ENCODE data around the gene CYP39A1. TPM values are rescaled to one million over a fixed set of nuclear protein-coding genes. Genes with fewer than 3 reads are reported as not detected.

The CYP39A1 gene
- polyA plus RNA-seq, 2 of the 4 experiments (the other 2 are of a cell fraction) = 0.26 to 0.78 TPM

- no peak for FAIRE-seq
- H3K4me1 ChIP-seq = no peaks in the 10 kb centered on the region
- no peak for DNase-seq (ENCODE audit: low read depth in 1 of 2, low spot score in 1 of 2)
- ChIA-PET CTCF (no interaction called here), POLR2A (no interaction called here)
- H3K4me2 ChIP-seq = no peak overlapping the region
- H3K4me3 ChIP-seq = no peak overlapping the region
- no peak for ATAC-seq
- no peak for TF ChIP-seq REST (IDR thresholded peaks at IDR 0.05)
- TF ChIP-seq E2F6 (IDR thresholded peaks at IDR 0.05; ENCODE audit: borderline replicate concordance, low read depth) = no peak
- TF ChIP-seq HOXA7 (CRISPR knock-in tag; IDR thresholded peaks at IDR 0.05) = no peak
- H3K27ac ChIP-seq = no peak overlapping the region
- 17% methylated on average over 3 of the region's 3 CpGs for WGBS (ENCODE audit: missing lambda C conversion rate)
- H3K9me3 ChIP-seq = no peaks in the 10 kb centered on the region
Observed at GRCh38 chr6:46565531-46565930, 87.1 kb downstream of the CYP39A1 start.

- 23% methylated on average over 1 of the region's 1 CpG for WGBS (ENCODE audit: missing lambda C conversion rate)
- Histone ChIP-seq H3K27ac (no peak overlapping the region), H3K4me3 (no peak overlapping the region), H3K4me1 (no peaks in the 10 kb centered on the region), H3K4me2 (no peak overlapping the region), H3K9me3 (no peaks in the 10 kb centered on the region)
- CTCF ChIA-PET = no interaction called here
- no peak for TF ChIP-seq REST (IDR thresholded peaks at IDR 0.05)
- no peak for TF ChIP-seq PBX3 (IDR thresholded peaks at IDR 0.05)
- no peak for TF ChIP-seq RNF2 (IDR thresholded peaks at IDR 0.05; ENCODE audit: borderline replicate concordance, low read depth)
- TF ChIP-seq USF2 (IDR thresholded peaks at IDR 0.05) = no peak
- no peak for TF ChIP-seq CBX8 (IDR thresholded peaks at IDR 0.05)
- no peak for TF ChIP-seq CHD4 (IDR thresholded peaks at IDR 0.05; ENCODE audit: borderline replicate concordance)
- TF ChIP-seq CTCF (IDR thresholded peaks at IDR 0.05) = no peak
- TF ChIP-seq BHLHE40 (IDR thresholded peaks at IDR 0.05; ENCODE audit: low read depth, low read length) = no peak
- TF ChIP-seq POLR2A (IDR thresholded peaks at IDR 0.05; ENCODE audit: low read length) = no peak
- POLR2A ChIA-PET = no interaction called here
- DNase-seq (ENCODE audit: low read depth in 1 of 2, low spot score in 1 of 2) (no peak), ATAC-seq (no peak), FAIRE-seq (no peak)
Observed at GRCh38 chr6:46563924-46564323, 88.7 kb downstream of the CYP39A1 start.

Measured in A549 (cell line).